ENCODE measurements around the gene NWD2.

GRCh38 chr4:37440501-37440900 lies 196.0 kb downstream of the NWD2 start:
- TF ChIP-seq, protein P1, sequence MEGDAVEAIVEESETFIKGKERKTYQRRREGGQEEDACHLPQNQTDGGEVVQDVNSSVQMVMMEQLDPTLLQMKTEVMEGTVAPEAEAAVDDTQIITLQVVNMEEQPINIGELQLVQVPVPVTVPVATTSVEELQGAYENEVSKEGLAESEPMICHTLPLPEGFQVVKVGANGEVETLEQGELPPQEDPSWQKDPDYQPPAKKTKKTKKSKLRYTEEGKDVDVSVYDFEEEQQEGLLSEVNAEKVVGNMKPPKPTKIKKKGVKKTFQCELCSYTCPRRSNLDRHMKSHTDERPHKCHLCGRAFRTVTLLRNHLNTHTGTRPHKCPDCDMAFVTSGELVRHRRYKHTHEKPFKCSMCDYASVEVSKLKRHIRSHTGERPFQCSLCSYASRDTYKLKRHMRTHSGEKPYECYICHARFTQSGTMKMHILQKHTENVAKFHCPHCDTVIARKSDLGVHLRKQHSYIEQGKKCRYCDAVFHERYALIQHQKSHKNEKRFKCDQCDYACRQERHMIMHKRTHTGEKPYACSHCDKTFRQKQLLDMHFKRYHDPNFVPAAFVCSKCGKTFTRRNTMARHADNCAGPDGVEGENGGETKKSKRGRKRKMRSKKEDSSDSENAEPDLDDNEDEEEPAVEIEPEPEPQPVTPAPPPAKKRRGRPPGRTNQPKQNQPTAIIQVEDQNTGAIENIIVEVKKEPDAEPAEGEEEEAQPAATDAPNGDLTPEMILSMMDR (optimal IDR thresholded peaks at IDR 0.05 in 1 of 3, IDR thresholded peaks at IDR 0.05 in 1 of 3, conservative IDR thresholded peaks at IDR 0.05 in 1 of 3; ENCODE audit: extremely low read depth in 1 of 3, insufficient read depth in 2 of 3, low read length in 3 of 3) = no peak
- no peak for TF ChIP-seq EZH2 (IDR thresholded peaks at IDR 0.05; ENCODE audit: low read length)

All from keratinocyte (primary cell).